ENCODE data around the gene OSBPL3.

The OSBPL3 gene

GRCh38 chr7:24978843-24979469, 1.0 kb downstream of the OSBPL3 start:
- FAIRE-seq = no peak

GRCh38 chr7:24975644-24976260, 4.2 kb downstream of the OSBPL3 start:
- no peak for FAIRE-seq

GRCh38 chr7:24975172-24975571, 4.8 kb downstream of the OSBPL3 start:
- no peak for FAIRE-seq

- FAIRE-seq = no peak
These were observed 5.7 kb downstream of the OSBPL3 start for GRCh38 chr7:24974026-24974832.

- FAIRE-seq = no peak
These were observed 7.0 kb downstream of the OSBPL3 start for GRCh38 chr7:24972991-24973390.

GRCh38 chr7:24972166-24972477, 7.9 kb downstream of the OSBPL3 start:
- no peak for FAIRE-seq

GRCh38 chr7:24971333-24972165, 8.4 kb downstream of the OSBPL3 start:
- FAIRE-seq = no peak

GRCh38 chr7:24970676-24971075, 9.3 kb downstream of the OSBPL3 start:
- no peak for FAIRE-seq

GRCh38 chr7:24968165-24968564, 11.8 kb downstream of the OSBPL3 start:
- no peak for FAIRE-seq

- FAIRE-seq = no peak
These were observed 12.3 kb downstream of the OSBPL3 start for GRCh38 chr7:24967696-24968095.

- FAIRE-seq = no peak
These were observed 13.2 kb downstream of the OSBPL3 start for GRCh38 chr7:24966802-24967201.

GRCh38 chr7:24965831-24966708, 13.9 kb downstream of the OSBPL3 start:
- no peak for FAIRE-seq

- FAIRE-seq = no peak
These were observed 15.8 kb downstream of the OSBPL3 start for GRCh38 chr7:24964191-24964590.

- no peak for FAIRE-seq
These were observed 16.8 kb downstream of the OSBPL3 start for GRCh38 chr7:24963218-24963617.

- no peak for FAIRE-seq
These were observed 17.5 kb downstream of the OSBPL3 start for GRCh38 chr7:24962418-24962962.

- FAIRE-seq = no peak
These were observed 20.1 kb downstream of the OSBPL3 start for GRCh38 chr7:24959735-24960485.

- FAIRE-seq = no peak
These were observed 21.6 kb downstream of the OSBPL3 start for GRCh38 chr7:24958399-24958798.

- no peak for FAIRE-seq
These were observed 24.0 kb downstream of the OSBPL3 start for GRCh38 chr7:24956021-24956420.

GRCh38 chr7:24955313-24955712, 24.7 kb downstream of the OSBPL3 start:
- no peak for FAIRE-seq

- FAIRE-seq = no peak
These were observed 27.5 kb downstream of the OSBPL3 start for GRCh38 chr7:24952464-24952863.

- no peak for FAIRE-seq
These were observed 28.5 kb downstream of the OSBPL3 start for GRCh38 chr7:24951441-24951980.
